ENCODE results near the gene CACNA1B. TPM values are rescaled to one million over a fixed set of nuclear protein-coding genes. Genes with fewer than 3 reads are reported as not detected.

Gene CACNA1B
- polyA plus RNA-seq, 2 of the 4 experiments (the other 2 are of a cell fraction) = 0.03 to 0.06 TPM

DNA sequence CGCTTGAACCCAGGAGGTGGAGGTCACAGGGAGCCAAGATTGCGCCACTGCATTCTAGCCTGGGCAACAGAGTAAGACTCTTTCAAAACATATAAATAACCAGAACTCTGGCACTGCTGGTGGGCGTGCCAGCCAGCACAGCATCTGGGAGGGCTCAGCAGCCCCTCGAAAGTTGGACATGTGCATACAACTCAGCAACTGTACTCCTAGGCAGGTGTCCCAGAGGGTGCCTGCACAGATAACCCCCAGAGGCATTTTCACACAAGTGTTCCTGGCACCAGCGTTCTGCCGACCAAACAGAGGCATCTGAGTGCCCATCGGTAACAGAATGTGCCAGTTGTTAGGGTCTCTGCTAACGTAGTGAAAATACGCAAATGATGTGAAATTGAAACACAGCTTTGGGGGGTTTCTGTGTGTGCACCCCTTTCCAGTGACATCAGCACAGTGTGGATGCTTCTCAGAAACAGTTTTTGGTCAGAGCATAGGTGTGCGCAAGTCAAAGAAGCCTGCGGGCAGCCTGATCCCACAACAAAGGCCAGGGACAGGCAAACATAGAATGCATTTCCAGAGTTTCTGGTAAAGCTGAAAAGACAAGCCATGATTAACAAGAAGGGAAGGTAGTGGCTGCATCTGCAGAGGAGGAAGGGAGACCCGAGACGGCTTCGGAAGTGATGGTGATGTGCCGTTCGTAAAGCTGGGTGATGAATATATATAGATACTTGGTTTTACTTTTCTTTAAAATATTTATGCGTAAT lies 190.2 kb downstream of the CACNA1B start:
- Histone ChIP-seq H3K9me3 (no peaks in the 10 kb centered on the region), H3K4me1 (no peaks in the 10 kb centered on the region), H3K27ac (no peak overlapping the region), H3K4me3 (no peak overlapping the region), H3K4me2 (no peak overlapping the region)
- FAIRE-seq = no peak
- TF ChIP-seq EHMT2 (IDR thresholded peaks at IDR 0.05; ENCODE audit: low read depth) = no peak
- no peak for TF ChIP-seq EHF (CRISPR knock-in tag; IDR thresholded peaks at IDR 0.05)
- TF ChIP-seq ATOH8 (CRISPR knock-in tag; IDR thresholded peaks at IDR 0.05; ENCODE audit: low read depth) = no peak
- TF ChIP-seq NR3C1 (IDR thresholded peaks at IDR 0.05) = no peak
- no peak for TF ChIP-seq HOXB13 (CRISPR knock-in tag; IDR thresholded peaks at IDR 0.05; ENCODE audit: low read depth)
- no peak for TF ChIP-seq RFX5 (IDR thresholded peaks at IDR 0.05)
- TF ChIP-seq, protein P1, sequence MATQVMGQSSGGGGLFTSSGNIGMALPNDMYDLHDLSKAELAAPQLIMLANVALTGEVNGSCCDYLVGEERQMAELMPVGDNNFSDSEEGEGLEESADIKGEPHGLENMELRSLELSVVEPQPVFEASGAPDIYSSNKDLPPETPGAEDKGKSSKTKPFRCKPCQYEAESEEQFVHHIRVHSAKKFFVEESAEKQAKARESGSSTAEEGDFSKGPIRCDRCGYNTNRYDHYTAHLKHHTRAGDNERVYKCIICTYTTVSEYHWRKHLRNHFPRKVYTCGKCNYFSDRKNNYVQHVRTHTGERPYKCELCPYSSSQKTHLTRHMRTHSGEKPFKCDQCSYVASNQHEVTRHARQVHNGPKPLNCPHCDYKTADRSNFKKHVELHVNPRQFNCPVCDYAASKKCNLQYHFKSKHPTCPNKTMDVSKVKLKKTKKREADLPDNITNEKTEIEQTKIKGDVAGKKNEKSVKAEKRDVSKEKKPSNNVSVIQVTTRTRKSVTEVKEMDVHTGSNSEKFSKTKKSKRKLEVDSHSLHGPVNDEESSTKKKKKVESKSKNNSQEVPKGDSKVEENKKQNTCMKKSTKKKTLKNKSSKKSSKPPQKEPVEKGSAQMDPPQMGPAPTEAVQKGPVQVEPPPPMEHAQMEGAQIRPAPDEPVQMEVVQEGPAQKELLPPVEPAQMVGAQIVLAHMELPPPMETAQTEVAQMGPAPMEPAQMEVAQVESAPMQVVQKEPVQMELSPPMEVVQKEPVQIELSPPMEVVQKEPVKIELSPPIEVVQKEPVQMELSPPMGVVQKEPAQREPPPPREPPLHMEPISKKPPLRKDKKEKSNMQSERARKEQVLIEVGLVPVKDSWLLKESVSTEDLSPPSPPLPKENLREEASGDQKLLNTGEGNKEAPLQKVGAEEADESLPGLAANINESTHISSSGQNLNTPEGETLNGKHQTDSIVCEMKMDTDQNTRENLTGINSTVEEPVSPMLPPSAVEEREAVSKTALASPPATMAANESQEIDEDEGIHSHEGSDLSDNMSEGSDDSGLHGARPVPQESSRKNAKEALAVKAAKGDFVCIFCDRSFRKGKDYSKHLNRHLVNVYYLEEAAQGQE (IDR thresholded peaks at IDR 0.05) = no peak
- TF ChIP-seq, protein P2, sequence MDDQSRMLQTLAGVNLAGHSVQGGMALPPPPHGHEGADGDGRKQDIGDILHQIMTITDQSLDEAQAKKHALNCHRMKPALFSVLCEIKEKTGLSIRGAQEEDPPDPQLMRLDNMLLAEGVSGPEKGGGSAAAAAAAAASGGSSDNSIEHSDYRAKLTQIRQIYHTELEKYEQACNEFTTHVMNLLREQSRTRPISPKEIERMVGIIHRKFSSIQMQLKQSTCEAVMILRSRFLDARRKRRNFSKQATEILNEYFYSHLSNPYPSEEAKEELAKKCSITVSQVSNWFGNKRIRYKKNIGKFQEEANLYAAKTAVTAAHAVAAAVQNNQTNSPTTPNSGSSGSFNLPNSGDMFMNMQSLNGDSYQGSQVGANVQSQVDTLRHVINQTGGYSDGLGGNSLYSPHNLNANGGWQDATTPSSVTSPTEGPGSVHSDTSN (IDR thresholded peaks at IDR 0.05) = no peak
- no peak for TF ChIP-seq FOSL2 (IDR thresholded peaks at IDR 0.05)
- TF ChIP-seq FOSL2 (CRISPR knock-in tag; IDR thresholded peaks at IDR 0.05) = no peak
- TF ChIP-seq ESRRA (IDR thresholded peaks at IDR 0.05; ENCODE audit: borderline replicate concordance, low read length) = no peak
- no peak for TF ChIP-seq HDAC2 (IDR thresholded peaks at IDR 0.05)
- no peak for TF ChIP-seq JUNB (IDR thresholded peaks at IDR 0.05)
- no peak for TF ChIP-seq KDM5A (IDR thresholded peaks at IDR 0.05)
- no peak for TF ChIP-seq POLR2AphosphoS2 (conservative IDR thresholded peaks at IDR 0.05; ENCODE audit: low read length)
- TF ChIP-seq, protein P3, sequence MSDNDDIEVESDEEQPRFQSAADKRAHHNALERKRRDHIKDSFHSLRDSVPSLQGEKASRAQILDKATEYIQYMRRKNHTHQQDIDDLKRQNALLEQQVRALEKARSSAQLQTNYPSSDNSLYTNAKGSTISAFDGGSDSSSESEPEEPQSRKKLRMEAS (IDR thresholded peaks at IDR 0.05) = no peak
- no peak for TF ChIP-seq TFCP2L1 (CRISPR knock-in tag; IDR thresholded peaks at IDR 0.05)
- TF ChIP-seq RCOR1 (IDR thresholded peaks at IDR 0.05; ENCODE audit: low read depth, low read length) = no peak
- no peak for TF ChIP-seq TP53 (CRISPR knock-in tag; IDR thresholded peaks at IDR 0.05)
- TF ChIP-seq BCL3 (IDR thresholded peaks at IDR 0.05) = no peak
- TF ChIP-seq ZC3H11A (IDR thresholded peaks at IDR 0.05) = no peak
- ATAC-seq = no peak
- ChIA-PET POLR2A (no interaction called here), CTCF (no interaction called here)
- no peak for DNase-seq (ENCODE audit: low read depth in 1 of 2, low spot score in 1 of 2)
- WGBS (ENCODE audit: missing lambda C conversion rate) = 60% methylated on average over 17 of the region's 17 CpGs

GRCh38 chr9:138068601-138069035 lies 191.0 kb downstream of the CACNA1B start:
- Histone ChIP-seq H3K27ac (no peak overlapping the region), H3K4me2 (no peak overlapping the region), H3K4me3 (no peak overlapping the region), H3K4me1 (no peaks in the 10 kb centered on the region), H3K9me3 (no peaks in the 10 kb centered on the region)
- ATAC-seq = no peak; a peak in 2 of 6 replicates
- WGBS (ENCODE audit: missing lambda C conversion rate) = 31% methylated on average over 7 of the region's 9 CpGs
- no peak for DNase-seq (ENCODE audit: low read depth in 1 of 2, low spot score in 1 of 2)
- ChIA-PET POLR2A (no interaction called here), CTCF (no interaction called here)
- FAIRE-seq = no peak
- TF ChIP-seq CBX2 (IDR thresholded peaks at IDR 0.05; ENCODE audit: borderline replicate concordance, low read depth) = no peak
- TF ChIP-seq, protein P1 (IDR thresholded peaks at IDR 0.05) = no peak
- TF ChIP-seq CHD2 (IDR thresholded peaks at IDR 0.05; ENCODE audit: low read length, partially characterized antibody) = no peak
- TF ChIP-seq RAD21 (conservative IDR thresholded peaks at IDR 0.05 in 1 of 2, IDR thresholded peaks at IDR 0.05 in 1 of 2) = no peak
- no peak for TF ChIP-seq ZSCAN20 (CRISPR knock-in tag; IDR thresholded peaks at IDR 0.05)
- TF ChIP-seq SMC3 (IDR thresholded peaks at IDR 0.05) = no peak
- no peak for TF ChIP-seq ESRRA (IDR thresholded peaks at IDR 0.05; ENCODE audit: borderline replicate concordance, low read length)
- no peak for TF ChIP-seq EHMT2 (IDR thresholded peaks at IDR 0.05; ENCODE audit: low read depth)
- no peak for TF ChIP-seq RNF2 (IDR thresholded peaks at IDR 0.05; ENCODE audit: borderline replicate concordance, low read depth)
- TF ChIP-seq HDAC2 (IDR thresholded peaks at IDR 0.05) = no peak
